AG04450 (cell line): ENCODE data around the gene MED12L. TPM values are rescaled to one million over a fixed set of nuclear protein-coding genes. Genes with fewer than 3 reads are reported as not detected.
A peak's percentile ranks its signal among the peaks of the same experiment; 100 is the strongest.

Experiments
- CTCF ChIA-PET: fragments of 300-600, 350-600 bp; formaldehyde crosslinking; extraction: SDS; loops from one replicate; lab custom pipeline; 2022; ENCODE audit warnings: antibody characterized with exemption, inconsistent platforms; lab: Charles Lee
- POLR2A ChIA-PET: fragments of 350-600 bp; formaldehyde crosslinking; extraction: SDS; loops from one replicate; lab custom pipeline; 2021; ENCODE audit warnings: antibody characterized with exemption, inconsistent platforms; lab: Yijun Ruan, JAX
- DNase-seq: peaks from one replicate; pipeline ENCODE4 v3.0.0-alpha.2; 2011; ENCODE audit warnings: low read depth, low spot score
- H3K27ac ChIP-seq: one replicate; pipeline ENCODE4 v1.5.1; 2012; ENCODE audit warnings: low read depth, low read length, control low read depth
- H3K27me3 ChIP-seq: one replicate; pipeline ENCODE4 v1.6.0; 2012; ENCODE audit warnings: low read length; ENCODE audit not compliant: control insufficient read depth, insufficient read depth
- H3K4me3 ChIP-seq: 2 replicates; pipeline ENCODE4 v1.5.1; 2011; ENCODE audit warnings: mild to moderate bottlenecking, low read depth, low read length, control low read depth
- H3K9me3 ChIP-seq: 2 replicates; pipeline ENCODE4 v1.5.1; 2012; ENCODE audit warnings: low read length; ENCODE audit not compliant: control insufficient read depth, insufficient read depth
- CTCF ChIP-seq: IDR thresholded peaks from 2 replicates; pipeline ENCODE4 v1.5.1; 2011; ENCODE audit warnings: low read depth, low read length, control low read depth, inconsistent platforms
- polyA plus RNA-seq: library from polyadenylated mRNA; depleted of rRNA; stranded (reverse); fragments of >200 nt; gene quantifications from 2 replicates; pipeline ENCODE4 v1.2.3, GENCODE V29; 2011

MED12L gene
- polyA plus RNA-seq, 1 experiment, result 0.26 TPM

GRCh38 chr3:151084893-151085226 lies 604 bp upstream of the MED12L start:
- ChIA-PET POLR2A (no interaction called here), CTCF (interaction anchor here (0.6 to 4.8 kb wide), 4 partner anchors 66 to 159 kb away, joined by 3 to 39 read pairs (median 5); no protein-coding TSS in a partner anchor)
- H3K27ac ChIP-seq, result no peak overlapping the region
- DNase-seq, result no peak
- peaks cover 3% of the 10 kb centered on the region; the same call in 1 of the 2 replicates for H3K9me3 ChIP-seq
- no peak for TF ChIP-seq CTCF
- H3K27me3 ChIP-seq, result peaks cover 35% of the 10 kb centered on the region
- H3K4me3 ChIP-seq, result peak overlapping the region; percentile 60

- POLR2A ChIA-PET, result interaction anchor here (0.6 to 1.9 kb wide), 2 partner anchors 101 to 323 kb away, joined by 3 to 6 read pairs; partner anchors contain the start of gene SIAH2
- Histone ChIP-seq H3K4me3 (peak overlapping the region; percentile 60), H3K27ac (no peak overlapping the region), H3K9me3 (peaks cover 3% of the 10 kb centered on the region; the same call in 1 of the 2 replicates), H3K27me3 (peaks cover 37% of the 10 kb centered on the region)
- DNase-seq, result no peak
- TF ChIP-seq CTCF, result no peak
- CTCF ChIA-PET, result interaction anchor here (0.6 to 4.8 kb wide), 18 partner anchors 8 to 586 kb away, joined by 3 to 39 read pairs (median 3); no protein-coding TSS in a partner anchor
Measured at GRCh38 chr3:151085889-151086483, 522 bp downstream of the MED12L start.

- ChIA-PET POLR2A (interaction anchor here (1.9 kb wide), 1 partner anchor 324 kb away, joined by 6 read pairs; the partner anchor contains the start of gene SIAH2), CTCF (interaction anchor here (0.6 to 4.8 kb wide), 14 partner anchors 8 to 586 kb away, joined by 3 to 39 read pairs (median 3); no protein-coding TSS in a partner anchor)
Measured at GRCh38 chr3:151086484-151087456, 1.3 kb downstream of the MED12L start.

GRCh38 chr3:151087648-151088047 lies 2.2 kb downstream of the MED12L start:
- H3K27me3 ChIP-seq, result peaks cover 37% of the 10 kb centered on the region

More at GRCh38 chr3:151086484-151087456, 1.3 kb downstream of the MED12L start:
- peaks cover 40% of the 10 kb centered on the region for H3K27me3 ChIP-seq
- H3K27ac ChIP-seq, result no peak overlapping the region
- H3K4me3 ChIP-seq, result peak overlapping the region; percentile 60
- peak; percentile 65 for DNase-seq
- H3K9me3 ChIP-seq, result peaks cover 3% of the 10 kb centered on the region; the same call in 1 of the 2 replicates
- peak; percentile 68 for TF ChIP-seq CTCF

More at GRCh38 chr3:151087648-151088047, 2.2 kb downstream of the MED12L start:
- Histone ChIP-seq H3K27ac (no peak overlapping the region), H3K4me3 (no peak overlapping the region), H3K9me3 (peaks cover 3% of the 10 kb centered on the region; the same call in 1 of the 2 replicates)
- CTCF ChIA-PET, result interaction anchor here (0.7 to 4.8 kb wide), 8 partner anchors 10 to 299 kb away, joined by 3 to 39 read pairs (median 3); no protein-coding TSS in a partner anchor
- POLR2A ChIA-PET, result no interaction called here
- no peak for TF ChIP-seq CTCF
- DNase-seq, result no peak
